Heart right ventricle (tissue), 16 donors: ENCODE measurements around the gene STK40. TPM values are rescaled to one million over a fixed set of nuclear protein-coding genes. Genes with fewer than 3 reads are reported as not detected.

ENCODE experiments used
- ATAC-seq, 8 donors: fragments of 200-7000 bp; cut with Tn5 transposase; one replicate each; pipeline ENCODE4 v1.9.1; 2020; ENCODE audit warnings: mild to moderate bottlenecking in 8 of 8, moderate library complexity in 8 of 8, moderate number of reproducible peaks in 1 of 8
- DNase-seq, 2 donors: peaks; one replicate each; pipeline ENCODE4 v3.0.0-alpha.2; 2020
- H3K27ac ChIP-seq, 10 donors: fragments of 200-600 bp; sonication (generic) in 2 of 10; one replicate each; pipeline versions ENCODE4 v1.5.0 to v1.8.0; 2020 to 2022; ENCODE audit warnings: mild to moderate bottlenecking in 3 of 10
- H3K27me3 ChIP-seq, 7 donors: fragments of 200-600 bp; one replicate each; pipeline ENCODE4 v1.8.0; 2021 to 2022; ENCODE audit warnings: mild to moderate bottlenecking in 2 of 7
- H3K36me3 ChIP-seq, 9 donors: fragments of 200-600 bp; sonication (generic) in 1 of 9; one replicate each; pipeline versions ENCODE4 v1.5.0 to v1.8.0; 2020 to 2022; ENCODE audit warnings: mild to moderate bottlenecking in 2 of 9
- H3K4me1 ChIP-seq, 9 donors: fragments of 200-600 bp; sonication (generic) in 1 of 9; one replicate each; pipeline versions ENCODE4 v1.5.0 to v1.8.0; 2020 to 2022; ENCODE audit warnings: mild to moderate bottlenecking in 4 of 9
- H3K4me3 ChIP-seq, 10 donors: fragments of 200-600 bp; sonication (generic) in 2 of 10; one replicate each; pipeline versions ENCODE4 v1.5.0 to v1.8.0; 2020 to 2022; ENCODE audit warnings: mild to moderate bottlenecking in 7 of 10, moderate library complexity in 2 of 10
- H3K9me3 ChIP-seq, 11 donors: fragments of 200-600 bp in 10 of 11; sonication (generic) in 2 of 11; one replicate each; pipeline versions ENCODE4 v1.5.0 to v1.8.0; 2013 to 2022; ENCODE audit warnings: mild to moderate bottlenecking in 2 of 11, control low read depth in 1 of 11, moderate library complexity in 1 of 11
- CTCF ChIP-seq, 9 donors: fragments of 200-600 bp; sonication (generic) in 2 of 9; IDR thresholded peaks; one replicate each; pipeline versions ENCODE4 v1.5.0 to v1.8.0; 2021 to 2022; ENCODE audit warnings: antibody characterized with exemption in 9 of 9, mild to moderate bottlenecking in 5 of 9, moderate library complexity in 1 of 9
- WGBS, 2 donors: extraction: QIAGEN DNeasy Blood & Tissue Kit; methylation state at CpG; one replicate each; pipeline ENCODE4 v1.1.7; 2013; ENCODE audit warnings: inconsistent platforms in 1 of 2; 5-methylcytosine and 5-hydroxymethylcytosine counted together
- intact Hi-C, 10 donors: fragments of 100-400 bp; cut with DNase I; formaldehyde crosslinking; loops; one replicate each; pipeline versions ENCODE4 v1.11.1 to v1.14.2; 2022
- polyA plus RNA-seq, 2 donors: library from polyadenylated mRNA; stranded (reverse); fragments of 200-250 nt; gene quantifications; one replicate each; pipeline ENCODE4 v1.2.3, GENCODE V29; 2013
- total RNA-seq, 10 donors: library from RNA; stranded (reverse); fragmentation: NEBNext Ultra II Directional in 3 of 10; extraction: Animal tissue kit (Norgen Biotek cat#: 25700) in 3 of 10; gene quantifications; one replicate each; pipeline versions ENCODE4 v1.2.1 to v1.2.4, GENCODE V29; 2021 to 2023
- donor health status: Arrhythmogenic right ventricular cardiomyopathy.
- donor health status: ischemic (EF 13 %, LVEDD 7.1; RV severe dilation, severe dysfunction).
- donor health status: healthy with polysubstance abuse.
- donor health status: DM: no; HTN: yes; CAD: no.
- donor health status: DM: no; HTN: no; CAD: no.
- donor health status: ischemic (EF 25% LVEDD 6.9; RV normal size, moderate dysfunction).
- donor health status: ischemic (EF 25% LVEDD 5.7; RV mildly dilated, moderate dysfunction).
- donor health status: healthy.
- donor health status: DM: yes; HTN: yes; CAD: no.
- donor health status: Ischemic cardiomyopathy.
- donor health status: ischemic (EF 35%, LVEDD 5.7; RV mildly dilated, moderate dysfunction).
- donor health status: nonischemic (EF 11% LVEDD 7.7; RV severe dilation, severe dysfunction).
- donor health status: DM: yes; HTN: yes; CAD: no.
- donor health status: PGD.
- donor health status: ischemic (EF 29% LVEDD 5.4; RV normal size, mild dysfunction).
- donor health status: nonischemic (EF 23%, LVEDD 6.1; RV moderate dilation, normal function).

The STK40 gene
- total and polyA plus RNA-seq, 12 donors, result 15.5 to 81.6 (median 57.3) TPM

DNA sequence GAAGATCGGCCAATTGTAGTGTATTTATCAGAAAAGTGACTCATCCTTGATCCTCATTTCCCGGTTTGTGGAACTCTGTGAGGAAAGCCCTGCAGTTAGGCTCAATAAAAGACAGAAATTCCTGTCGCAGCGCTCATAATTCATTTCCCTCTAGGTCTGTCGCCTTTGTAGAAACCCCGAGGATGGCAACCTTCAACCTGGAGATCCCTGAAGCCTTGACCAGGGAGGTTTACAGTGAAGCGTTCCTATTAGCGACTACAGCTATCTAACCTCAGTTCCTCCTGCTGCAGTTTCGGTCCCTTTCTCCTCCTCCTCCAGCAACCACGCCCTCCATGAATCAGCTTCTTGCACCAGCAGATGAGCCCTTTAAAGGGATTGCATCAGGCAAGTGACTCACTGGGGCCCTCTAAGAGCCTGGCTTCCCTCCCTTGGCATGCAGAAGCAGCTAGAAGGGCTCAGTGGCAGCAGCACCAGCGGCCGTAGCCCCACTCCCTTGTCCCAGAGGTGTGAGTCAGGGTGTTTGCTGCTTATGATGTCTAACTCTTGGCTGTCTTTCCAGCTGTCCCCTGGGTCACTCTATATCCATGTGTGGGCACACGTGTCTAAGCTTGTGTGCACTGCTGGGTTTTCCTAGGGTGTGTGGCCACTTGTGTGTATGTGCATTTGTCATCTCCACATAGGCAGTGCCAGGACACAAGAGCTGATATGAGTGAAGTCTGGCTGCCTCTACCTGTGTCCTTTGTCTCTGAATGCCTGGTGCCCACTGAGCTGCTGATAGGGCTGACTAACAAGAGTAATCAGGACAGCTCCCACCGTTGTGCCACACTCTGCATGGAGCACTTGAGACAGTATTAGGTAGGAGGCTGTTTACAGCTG is 779 bp upstream of the STK40 start:
- Histone ChIP-seq H3K27ac (peak overlapping the region; percentile 78 to 99 (median 96)), H3K36me3 (peaks cover 0 to 21% (median 7%) of the 10 kb centered on the region in 9 donors), H3K9me3 (no peaks in the 10 kb centered on the region), H3K27me3 (no peaks in the 10 kb centered on the region), H3K4me1 (peaks cover 11 to 86% (median 69%) of the 10 kb centered on the region in 9 donors), H3K4me3 (peak overlapping the region in 9 of 10 donors; percentile 59 to 100 (median 95))
- WGBS, 2 donors, result 0 to 2% methylated on average over 14 of the region's 14 CpGs
- TF ChIP-seq CTCF (IDR thresholded peaks at IDR 0.05), result no peak
- intact Hi-C loops, result loop anchor here in 3 of 10 donors (1.0 to 10.0 kb wide), 5 partner anchors 11 to 242 kb away; partner anchors contain the start of genes EVA1B (in 1 of the 3), LSM10 (in 1 of the 3), THRAP3 (in 1 of the 3) and TRAPPC3 (in 1 of the 3)
- ATAC-seq, result peak; percentile 75 to 93 (median 84)
- DNase-seq, result peak; percentile 83 to 94

DNA sequence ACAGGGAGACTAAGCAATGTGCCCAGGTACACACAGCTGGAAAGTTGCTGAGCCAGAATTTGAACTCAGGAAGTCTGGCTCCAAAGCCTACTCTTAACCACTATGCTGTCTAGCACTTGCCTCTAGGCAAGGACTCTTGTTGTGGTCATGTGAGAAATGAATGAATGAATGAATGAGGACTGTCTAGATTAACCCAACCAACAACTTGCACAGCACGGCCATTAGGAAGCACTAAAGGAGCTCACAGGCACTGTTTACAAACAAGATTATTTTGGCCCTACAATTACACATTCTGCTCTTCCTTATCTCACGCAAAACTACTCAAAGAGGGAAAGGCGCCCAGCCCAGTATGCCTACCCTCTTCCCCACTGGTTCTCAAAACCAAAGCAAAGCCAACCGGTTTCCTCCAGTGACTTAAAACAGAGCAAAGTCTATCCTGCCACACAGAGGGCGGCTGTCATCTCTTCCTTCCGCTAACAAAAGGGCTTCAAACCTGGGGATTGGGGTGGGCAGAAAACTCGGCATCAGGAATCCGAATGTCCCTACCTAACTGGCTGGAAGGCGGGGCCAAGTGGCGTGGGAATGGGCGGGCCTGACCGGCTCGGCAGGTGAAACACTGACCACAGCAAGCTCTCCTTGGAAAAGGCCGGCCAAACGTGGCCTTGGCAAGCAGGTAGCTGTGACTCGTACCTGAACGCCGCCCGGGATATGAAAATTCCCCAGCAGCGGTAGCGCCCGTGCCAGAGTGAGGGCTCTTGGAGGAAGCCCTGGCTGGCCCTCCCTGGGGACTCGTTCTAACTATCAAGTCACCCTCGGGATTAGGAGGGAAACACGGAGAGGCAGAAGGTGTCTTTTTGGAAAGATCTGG is 948 bp downstream of the STK40 start:
- Histone ChIP-seq H3K4me3 (peak overlapping the region; percentile 83 to 100 (median 95)), H3K27me3 (no peaks in the 10 kb centered on the region), H3K36me3 (peaks cover 0 to 9% (median 0%) of the 10 kb centered on the region in 9 donors), H3K27ac (peak overlapping the region in 9 of 10 donors; percentile 89 to 99 (median 96)), H3K9me3 (no peaks in the 10 kb centered on the region), H3K4me1 (peaks cover 11 to 86% (median 78%) of the 10 kb centered on the region in 9 donors)
- no peak for ATAC-seq
- peak; percentile 44 to 47 for DNase-seq
- intact Hi-C loops, result loop anchor here in 2 of 10 donors (5.0 to 10.0 kb wide), 4 partner anchors 62 to 240 kb away; partner anchors contain the start of genes EVA1B (in 1 of the 2), THRAP3 (in 1 of the 2) and TRAPPC3 (in 1 of the 2)
- 1 to 2% methylated on average over 25 of the region's 25 CpGs for WGBS, 2 donors
- TF ChIP-seq CTCF (IDR thresholded peaks at IDR 0.05), result no peak

DNA sequence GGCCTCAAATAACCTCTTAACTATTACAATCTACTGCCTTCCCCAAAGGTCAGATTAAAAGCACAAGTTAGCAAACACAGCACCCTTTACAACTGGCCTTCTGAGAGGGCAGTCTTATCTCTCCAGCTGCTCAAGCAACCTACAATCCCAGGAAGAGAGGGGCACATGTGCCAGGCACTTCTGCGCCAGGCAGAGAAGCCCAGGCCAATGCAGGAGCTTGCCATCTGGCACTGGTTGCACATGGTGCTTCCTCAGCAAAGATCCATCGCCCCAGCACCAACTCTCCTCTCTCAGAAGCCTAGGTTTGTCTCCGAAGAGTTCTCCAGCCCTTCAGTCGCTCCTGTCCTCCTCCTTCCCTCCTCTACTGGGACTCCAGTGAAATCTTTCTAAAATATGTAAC is 2.5 kb downstream of the STK40 start:
- Histone ChIP-seq H3K36me3 (peaks cover 0 to 11% (median 0%) of the 10 kb centered on the region in 9 donors), H3K27me3 (no peaks in the 10 kb centered on the region), H3K9me3 (no peaks in the 10 kb centered on the region), H3K4me1 (peaks cover 11 to 86% (median 81%) of the 10 kb centered on the region in 9 donors), H3K4me3 (no peak overlapping the region), H3K27ac (peak overlapping the region in 7 of 10 donors; percentile 11 to 43 (median 32))
- WGBS, 2 donors, result 69 to 80% methylated on average over 4 of the region's 4 CpGs
- DNase-seq (peak in 1 of 2 donors; percentile 52), ATAC-seq (no peak)
- no peak for TF ChIP-seq CTCF (IDR thresholded peaks at IDR 0.05)
- intact Hi-C loops, result loop anchor here in 2 of 10 donors (10.0 kb wide), 2 partner anchors 158 to 238 kb away; partner anchors contain the start of genes THRAP3 (in 1 of the 2) and TRAPPC3 (in 1 of the 2)
